MM.1S (cell line): ENCODE data around the gene PADI2.

ENCODE experiments used
- DNase-seq: peaks from one replicate; pipeline ENCODE4 v3.0.0-alpha.2; 2015
- H2AFZ ChIP-seq: fragments of 300-600 bp; sonication (generic); 2 replicates; pipeline ENCODE4 v1.6.0; 2016; ENCODE audit warnings: antibody characterized with exemption, low read length
- H3F3A ChIP-seq: fragments of 300-600 bp; sonication (generic); 2 replicates; pipeline ENCODE4 v1.6.1; 2016; ENCODE audit warnings: mild to moderate bottlenecking, antibody characterized with exemption, low read length, moderate library complexity, mixed read lengths; ENCODE audit not compliant: insufficient read depth
- H3K27ac ChIP-seq: fragments of 300-600 bp; sonication (generic); 2 replicates; pipeline ENCODE4 v1.5.1; 2016; ENCODE audit warnings: mild to moderate bottlenecking, low read length
- H3K27me3 ChIP-seq: fragments of 300-600 bp; sonication (generic); replicated peaks from 2 replicates; pipeline ENCODE4 v1.6.0; 2016; ENCODE audit warnings: low read length; ENCODE audit not compliant: insufficient read depth
- H3K36me3 ChIP-seq: fragments of 300-600 bp; sonication (generic); replicated peaks from 2 replicates; pipeline ENCODE4 v1.6.1; 2016; ENCODE audit warnings: mild to moderate bottlenecking, low read length, mixed read lengths; ENCODE audit not compliant: insufficient read depth
- H3K4me1 ChIP-seq: fragments of 300-600 bp; sonication (generic); 2 replicates; pipeline ENCODE4 v1.6.1; 2016; ENCODE audit warnings: low read length, mixed read lengths
- H3K4me2 ChIP-seq: fragments of 300-600 bp; sonication (generic); 2 replicates; pipeline ENCODE4 v1.6.0; 2016; ENCODE audit warnings: low read depth, low read length
- H3K4me3 ChIP-seq: fragments of 300-600 bp; sonication (generic); 2 replicates; pipeline ENCODE4 v1.5.1; 2016; ENCODE audit warnings: low read length, mixed read lengths
- H3K79me2 ChIP-seq: fragments of 300-600 bp; sonication (generic); 2 replicates; pipeline ENCODE4 v1.6.1; 2016; ENCODE audit warnings: mixed run types, low read length, mixed read lengths
- H3K9ac ChIP-seq: fragments of 300-600 bp; sonication (generic); 2 replicates; pipeline ENCODE4 v1.6.1; 2016; ENCODE audit warnings: low read length, mixed read lengths
- H3K9me2 ChIP-seq: fragments of 300-600 bp; sonication (generic); replicated peaks from 2 replicates; pipeline ENCODE4 v1.6.1; 2016; ENCODE audit warnings: mild to moderate bottlenecking, low read length, mixed read lengths; ENCODE audit not compliant: insufficient read depth
- H3K9me3 ChIP-seq: fragments of 300-600 bp; sonication (generic); replicated peaks from 2 replicates; pipeline ENCODE4 v1.6.1; 2016; ENCODE audit warnings: mild to moderate bottlenecking, low read length, mixed read lengths; ENCODE audit not compliant: insufficient read depth
- H4K20me1 ChIP-seq: fragments of 300-600 bp; sonication (generic); 2 replicates; pipeline ENCODE4 v1.6.1; 2016; ENCODE audit warnings: mild to moderate bottlenecking, low read length, moderate library complexity, mixed read lengths; ENCODE audit not compliant: insufficient read depth
- EZH2 ChIP-seq: fragments of 300-600 bp; sonication (generic); optimal IDR thresholded peaks from 2 replicates; pipeline ENCODE3; 2017; ENCODE audit warnings: low read depth, mild to moderate bottlenecking, antibody characterized with exemption, low read length, mixed read lengths
- EZH2phosphoT487 ChIP-seq: fragments of 300-600 bp; sonication (generic); IDR thresholded peaks from 2 replicates; pipeline ENCODE4 v1.6.1; 2018; ENCODE audit warnings: antibody characterized with exemption, low read length
- TF ChIP-seq, protein P1 (sequence below): fragments of 300-600 bp; sonication (generic); IDR thresholded peaks from 2 replicates; pipeline ENCODE4 v1.5.1; 2016; ENCODE audit warnings: antibody characterized with exemption, low read length, mixed read lengths

Gene PADI2

DNA sequence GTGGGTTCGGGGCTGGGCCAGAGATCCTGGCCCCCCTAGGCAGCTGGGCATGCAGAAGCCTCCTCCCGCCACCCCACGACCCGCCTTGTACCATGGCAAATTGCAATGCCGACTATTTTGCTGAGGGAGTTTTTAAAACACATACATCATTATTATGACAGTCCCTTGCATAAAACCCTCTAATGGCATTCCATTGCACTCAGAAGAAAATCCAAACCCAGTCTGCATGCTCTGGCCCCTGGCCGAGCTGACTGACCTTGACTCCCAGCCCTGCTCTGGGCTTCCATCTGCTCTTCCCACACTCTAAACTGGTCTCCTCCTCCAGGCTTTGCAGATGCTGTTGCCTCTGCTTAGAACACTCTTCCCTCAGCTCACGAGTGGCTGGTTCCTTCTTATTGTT is 28.0 kb downstream of the PADI2 start:
- TF ChIP-seq, protein P1, sequence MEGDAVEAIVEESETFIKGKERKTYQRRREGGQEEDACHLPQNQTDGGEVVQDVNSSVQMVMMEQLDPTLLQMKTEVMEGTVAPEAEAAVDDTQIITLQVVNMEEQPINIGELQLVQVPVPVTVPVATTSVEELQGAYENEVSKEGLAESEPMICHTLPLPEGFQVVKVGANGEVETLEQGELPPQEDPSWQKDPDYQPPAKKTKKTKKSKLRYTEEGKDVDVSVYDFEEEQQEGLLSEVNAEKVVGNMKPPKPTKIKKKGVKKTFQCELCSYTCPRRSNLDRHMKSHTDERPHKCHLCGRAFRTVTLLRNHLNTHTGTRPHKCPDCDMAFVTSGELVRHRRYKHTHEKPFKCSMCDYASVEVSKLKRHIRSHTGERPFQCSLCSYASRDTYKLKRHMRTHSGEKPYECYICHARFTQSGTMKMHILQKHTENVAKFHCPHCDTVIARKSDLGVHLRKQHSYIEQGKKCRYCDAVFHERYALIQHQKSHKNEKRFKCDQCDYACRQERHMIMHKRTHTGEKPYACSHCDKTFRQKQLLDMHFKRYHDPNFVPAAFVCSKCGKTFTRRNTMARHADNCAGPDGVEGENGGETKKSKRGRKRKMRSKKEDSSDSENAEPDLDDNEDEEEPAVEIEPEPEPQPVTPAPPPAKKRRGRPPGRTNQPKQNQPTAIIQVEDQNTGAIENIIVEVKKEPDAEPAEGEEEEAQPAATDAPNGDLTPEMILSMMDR = no peak
- no peak for TF ChIP-seq EZH2phosphoT487
- no peak for TF ChIP-seq EZH2
- Histone ChIP-seq H3F3A (no peaks in the 10 kb centered on the region), H3K4me3 (no peak overlapping the region), H2AFZ (no peak overlapping the region), H3K36me3 (no peaks in the 10 kb centered on the region), H3K4me1 (no peaks in the 10 kb centered on the region), H3K9ac (no peak overlapping the region), H4K20me1 (no peaks in the 10 kb centered on the region), H3K27ac (no peak overlapping the region), H3K9me3 (no peaks in the 10 kb centered on the region), H3K79me2 (no peaks in the 10 kb centered on the region), H3K9me2 (no peaks in the 10 kb centered on the region), H3K27me3 (peaks cover 97% of the 10 kb centered on the region), H3K4me2 (no peak overlapping the region)
- DNase-seq = no peak

DNA sequence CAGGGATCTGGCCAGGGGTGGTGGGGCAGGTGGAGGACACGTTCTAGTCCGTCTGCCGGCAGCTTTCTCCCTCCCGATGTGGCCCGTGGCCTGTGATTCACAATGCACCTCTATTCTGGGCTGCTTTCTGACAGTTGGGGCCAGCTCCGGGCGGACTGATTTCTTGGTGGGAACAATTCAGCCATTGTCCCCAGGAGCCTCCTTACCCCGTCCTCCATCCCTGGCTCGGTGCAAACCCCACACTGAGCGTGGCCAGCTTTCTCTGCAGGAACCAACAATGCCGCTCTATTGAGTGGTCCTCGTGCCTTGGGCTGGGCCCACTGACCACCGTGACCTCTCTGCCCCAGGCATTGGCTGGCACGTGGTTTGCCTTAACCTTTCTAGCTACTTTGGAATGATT is 29.7 kb downstream of the PADI2 start:
- TF ChIP-seq EZH2phosphoT487 (no peak), EZH2 (no peak)
- TF ChIP-seq, protein P1 = no peak
- no peaks in the 10 kb centered on the region for H3K4me1 ChIP-seq

DNA sequence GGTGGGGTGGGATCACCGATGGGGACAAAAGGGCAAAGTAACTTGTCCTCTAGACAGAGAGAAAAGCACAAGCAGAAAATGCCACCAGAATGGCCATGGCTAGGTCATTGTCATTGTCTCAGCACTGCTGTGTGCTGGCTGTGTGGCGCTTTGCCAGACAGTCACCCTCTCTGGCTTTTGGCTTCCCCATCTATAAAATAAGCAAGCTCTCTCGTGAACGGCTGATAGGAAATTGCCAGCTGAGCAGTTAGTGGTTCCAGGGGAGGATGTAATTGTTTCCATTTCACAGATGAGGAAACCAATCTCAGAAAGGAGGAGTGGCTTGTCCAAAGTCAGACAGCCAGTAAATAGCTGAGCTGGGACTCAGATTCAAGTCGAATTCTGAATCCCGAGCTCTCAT is 32.5 kb downstream of the PADI2 start:
- DNase-seq = no peak
- H3K4me2 ChIP-seq = no peak overlapping the region

More for the DNA sequence above, 29.7 kb downstream of the PADI2 start:
- Histone ChIP-seq H3K79me2 (no peaks in the 10 kb centered on the region), H2AFZ (no peak overlapping the region), H3K4me2 (no peak overlapping the region), H4K20me1 (no peaks in the 10 kb centered on the region), H3K9me2 (no peaks in the 10 kb centered on the region), H3K9ac (no peak overlapping the region), H3K4me3 (no peak overlapping the region), H3K27ac (no peak overlapping the region), H3K9me3 (no peaks in the 10 kb centered on the region), H3F3A (no peaks in the 10 kb centered on the region), H3K36me3 (no peaks in the 10 kb centered on the region), H3K27me3 (peaks cover 97% of the 10 kb centered on the region)
- DNase-seq = no peak

More for the DNA sequence above, 32.5 kb downstream of the PADI2 start:
- H3K9ac ChIP-seq = no peak overlapping the region
- H3K4me1 ChIP-seq = no peaks in the 10 kb centered on the region
- H3K79me2 ChIP-seq = no peaks in the 10 kb centered on the region
- H3K36me3 ChIP-seq = no peaks in the 10 kb centered on the region
- no peak overlapping the region for H3K27ac ChIP-seq
- H4K20me1 ChIP-seq = no peaks in the 10 kb centered on the region
- TF ChIP-seq, protein P1 = no peak
- TF ChIP-seq EZH2phosphoT487 = no peak
- TF ChIP-seq EZH2 = no peak
- no peak overlapping the region for H2AFZ ChIP-seq
- H3F3A ChIP-seq = no peaks in the 10 kb centered on the region
- H3K9me3 ChIP-seq = no peaks in the 10 kb centered on the region
- no peaks in the 10 kb centered on the region for H3K9me2 ChIP-seq
- no peak overlapping the region for H3K4me3 ChIP-seq
- H3K27me3 ChIP-seq = peaks cover 90% of the 10 kb centered on the region
